Measurements from ENCODE around the gene ACADVL.

- no peak for TF ChIP-seq POLR2A (IDR thresholded peaks at IDR 0.05)
- no peak for TF ChIP-seq CTCF (IDR thresholded peaks at IDR 0.05)
- no peak for TF ChIP-seq POLR2AphosphoS5 (IDR thresholded peaks at IDR 0.05)
These were observed 7.3 kb downstream of the ACADVL start for GRCh38 chr17:7226721-7227710.
